Calu3 (cell line): ENCODE results near the gene FTSJ1. TPM values are rescaled to one million over a fixed set of nuclear protein-coding genes. Genes with fewer than 3 reads are reported as not detected.

Experiments used
- BruUV-seq: library from RNA; stranded (reverse); fragments of 400-500 nt; replicated peaks from 2 replicates; lab custom pipeline; 2021; lab: Mats Ljungman, UMichigan
- CTCF ChIA-PET: fragments of 300-600 bp; sonication (Branson Sonifier 250); formaldehyde crosslinking; loops from one replicate; lab custom pipeline; 2022; ENCODE audit warnings: antibody characterized with exemption; lab: Charles Lee
- DNase-seq: peaks from one replicate; pipeline ENCODE4 v3.0.0; 2022
- H3K27ac Mint-ChIP-seq: one replicate; pipeline ENCODE4 v1.8.0; 2022; ENCODE audit warnings: mixed read lengths; ENCODE audit not compliant: unreplicated experiment
- H3K27me3 Mint-ChIP-seq: one replicate; pipeline ENCODE4 v1.8.0; 2022; ENCODE audit warnings: mixed read lengths; ENCODE audit not compliant: unreplicated experiment
- H3K36me3 Mint-ChIP-seq: one replicate; pipeline ENCODE4 v1.8.0; 2022; ENCODE audit warnings: mild to moderate bottlenecking, moderate library complexity, mixed read lengths; ENCODE audit not compliant: insufficient read depth, unreplicated experiment
- H3K4me1 Mint-ChIP-seq: one replicate; pipeline ENCODE4 v1.8.0; 2022; ENCODE audit warnings: mild to moderate bottlenecking, low read depth, mixed read lengths; ENCODE audit not compliant: unreplicated experiment
- H3K4me3 Mint-ChIP-seq: one replicate; pipeline ENCODE4 v1.8.0; 2022; ENCODE audit warnings: mild to moderate bottlenecking, low read depth, moderate library complexity, mixed read lengths; ENCODE audit not compliant: unreplicated experiment
- H3K9me3 Mint-ChIP-seq: one replicate; pipeline ENCODE4 v1.8.0; 2022; ENCODE audit warnings: low read depth, mixed read lengths; ENCODE audit not compliant: unreplicated experiment
- intact Hi-C: fragments of 100-400 bp; cut with micrococcal nuclease; formaldehyde crosslinking; loops from one replicate; pipeline ENCODE4 v1.10.0; 2022; ENCODE audit not compliant: unreplicated experiment
- total RNA-seq: library from RNA; stranded (reverse); gene quantifications from 2 replicates; pipeline ENCODE4 v1.2.3, GENCODE V29; 2022
- TF ChIP-seq, protein P1 (sequence below): fragments of 200-600 bp; IDR thresholded peaks from one replicate; pipeline ENCODE4 v1.8.0; 2022; ENCODE audit warnings: antibody characterized with exemption; ENCODE audit not compliant: unreplicated experiment

Gene FTSJ1
- total RNA-seq, 1 experiment from 2014 or later, result 75.2 TPM

DNA sequence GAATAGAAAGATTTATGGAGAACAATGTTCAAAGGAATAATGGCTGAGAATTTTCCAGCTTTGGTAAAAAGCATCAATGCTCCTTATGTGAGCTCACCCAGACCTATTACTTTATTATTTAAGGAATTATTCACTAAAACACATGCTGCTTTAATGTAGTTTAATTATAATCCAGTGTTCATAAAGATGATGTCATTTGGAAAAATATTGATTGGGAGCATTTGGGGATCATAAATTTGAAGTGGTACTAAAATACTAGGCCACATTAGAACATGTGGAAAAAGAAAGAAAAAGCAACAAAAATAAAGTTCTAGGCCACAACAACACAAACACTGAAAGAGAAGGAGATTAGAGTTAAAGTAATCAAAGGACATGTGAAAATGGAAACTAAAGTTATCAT is 25.9 kb upstream of the FTSJ1 start:
- intact Hi-C loops, result no loop called here
- CTCF ChIA-PET, result no interaction called here
- no peaks in the 10 kb centered on the region for H3K4me1 Mint-ChIP-seq
- TF ChIP-seq, protein P1, sequence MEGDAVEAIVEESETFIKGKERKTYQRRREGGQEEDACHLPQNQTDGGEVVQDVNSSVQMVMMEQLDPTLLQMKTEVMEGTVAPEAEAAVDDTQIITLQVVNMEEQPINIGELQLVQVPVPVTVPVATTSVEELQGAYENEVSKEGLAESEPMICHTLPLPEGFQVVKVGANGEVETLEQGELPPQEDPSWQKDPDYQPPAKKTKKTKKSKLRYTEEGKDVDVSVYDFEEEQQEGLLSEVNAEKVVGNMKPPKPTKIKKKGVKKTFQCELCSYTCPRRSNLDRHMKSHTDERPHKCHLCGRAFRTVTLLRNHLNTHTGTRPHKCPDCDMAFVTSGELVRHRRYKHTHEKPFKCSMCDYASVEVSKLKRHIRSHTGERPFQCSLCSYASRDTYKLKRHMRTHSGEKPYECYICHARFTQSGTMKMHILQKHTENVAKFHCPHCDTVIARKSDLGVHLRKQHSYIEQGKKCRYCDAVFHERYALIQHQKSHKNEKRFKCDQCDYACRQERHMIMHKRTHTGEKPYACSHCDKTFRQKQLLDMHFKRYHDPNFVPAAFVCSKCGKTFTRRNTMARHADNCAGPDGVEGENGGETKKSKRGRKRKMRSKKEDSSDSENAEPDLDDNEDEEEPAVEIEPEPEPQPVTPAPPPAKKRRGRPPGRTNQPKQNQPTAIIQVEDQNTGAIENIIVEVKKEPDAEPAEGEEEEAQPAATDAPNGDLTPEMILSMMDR, result no peak
- H3K36me3 Mint-ChIP-seq, result no peaks in the 10 kb centered on the region
- no peak for DNase-seq
- no peak overlapping the region for H3K4me3 Mint-ChIP-seq
- no TSS peak for BruUV-seq
- no peaks in the 10 kb centered on the region for H3K27me3 Mint-ChIP-seq
- H3K9me3 Mint-ChIP-seq, result no peaks in the 10 kb centered on the region
- no peak overlapping the region for H3K27ac Mint-ChIP-seq

DNA sequence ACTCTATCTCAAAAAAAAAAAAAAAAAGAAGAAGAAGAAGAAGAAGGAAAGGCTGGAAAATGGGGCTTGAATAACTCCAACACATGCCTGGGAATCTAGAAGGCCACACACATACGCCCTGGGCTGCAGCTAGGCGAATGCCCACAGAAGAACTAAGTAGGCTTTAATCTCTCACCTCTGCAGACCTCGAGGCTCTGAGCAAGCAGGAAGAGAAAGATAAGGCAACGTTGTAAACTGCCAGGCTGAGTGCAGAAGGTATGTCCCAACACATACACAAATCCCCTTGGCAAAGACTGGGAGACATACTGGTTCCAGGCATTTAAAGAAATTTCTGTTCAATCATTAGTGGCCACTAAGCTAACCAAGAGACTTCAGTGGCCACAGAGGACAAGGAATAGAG is 24.3 kb upstream of the FTSJ1 start:
- no peak overlapping the region for H3K27ac Mint-ChIP-seq
- CTCF ChIA-PET, result no interaction called here
- no peak overlapping the region for H3K4me3 Mint-ChIP-seq
- no TSS peak for BruUV-seq
- no peaks in the 10 kb centered on the region for H3K36me3 Mint-ChIP-seq
- H3K9me3 Mint-ChIP-seq, result no peaks in the 10 kb centered on the region
- no peak for DNase-seq
- no peaks in the 10 kb centered on the region for H3K4me1 Mint-ChIP-seq
- TF ChIP-seq, protein P1, result no peak
- H3K27me3 Mint-ChIP-seq, result no peaks in the 10 kb centered on the region
- intact Hi-C loops, result no loop called here

DNA sequence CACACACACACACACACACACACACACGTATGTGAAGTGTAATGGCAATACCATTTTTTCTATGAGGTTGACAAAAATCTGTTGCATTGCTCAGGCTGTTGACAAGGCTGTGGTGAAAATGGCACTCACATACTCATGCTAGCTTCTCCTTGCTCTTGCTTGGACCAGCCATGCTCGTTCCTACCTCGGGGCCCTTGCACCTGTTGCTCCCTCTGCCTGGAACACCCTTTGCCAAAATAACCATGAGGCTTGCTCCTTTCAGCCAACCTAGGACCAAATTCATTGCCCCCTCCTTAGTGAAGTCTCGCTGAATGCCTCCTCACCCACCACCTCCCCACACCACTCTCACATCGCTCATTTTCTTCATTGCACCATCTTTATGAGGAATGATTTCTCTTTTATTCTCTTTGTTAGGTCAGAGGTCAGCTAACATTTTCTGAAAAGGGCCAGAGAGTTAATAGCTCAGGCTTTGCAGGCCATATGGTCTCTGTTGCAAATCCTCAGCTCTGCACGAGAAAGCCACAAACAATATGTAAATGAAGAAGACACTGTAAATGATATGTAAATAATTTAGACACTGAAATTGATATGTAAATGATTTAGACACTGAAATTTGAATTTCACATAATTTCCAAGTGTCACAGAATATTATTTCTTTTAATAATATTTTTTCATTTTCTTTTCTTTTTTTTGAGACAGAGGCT is 19.2 kb upstream of the FTSJ1 start:
- BruUV-seq, result no TSS peak
- Mint-ChIP-seq H3K27ac (no peak overlapping the region), H3K4me1 (no peaks in the 10 kb centered on the region), H3K4me3 (no peak overlapping the region), H3K27me3 (peaks cover 9% of the 10 kb centered on the region), H3K9me3 (no peaks in the 10 kb centered on the region), H3K36me3 (no peaks in the 10 kb centered on the region)
- TF ChIP-seq, protein P1, result no peak
- intact Hi-C loops, result no loop called here
- no peak for DNase-seq
- CTCF ChIA-PET, result no interaction called here

DNA sequence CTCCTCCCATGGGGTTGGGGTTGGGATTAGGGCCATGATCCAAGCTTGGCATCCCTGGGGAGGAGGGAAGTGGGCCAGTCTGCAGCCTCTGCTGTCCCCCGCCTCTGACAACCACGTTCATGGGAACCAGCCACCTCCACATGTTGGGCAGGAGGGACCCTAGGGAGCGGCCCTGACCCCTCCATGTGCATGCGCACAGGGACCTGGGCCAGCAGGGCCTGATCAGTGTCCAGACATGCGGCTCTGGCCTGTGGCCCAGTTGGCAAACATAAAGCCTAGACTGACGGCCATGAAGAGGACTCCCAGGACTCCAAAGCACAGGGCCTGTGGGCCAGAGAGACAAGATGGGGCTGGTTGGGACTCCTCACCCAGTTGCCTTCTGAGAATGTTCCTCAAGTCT is 17.3 kb upstream of the FTSJ1 start:
- Mint-ChIP-seq H3K4me1 (peaks cover 5% of the 10 kb centered on the region), H3K27me3 (peaks cover 9% of the 10 kb centered on the region), H3K9me3 (no peaks in the 10 kb centered on the region), H3K36me3 (no peaks in the 10 kb centered on the region), H3K4me3 (no peak overlapping the region), H3K27ac (no peak overlapping the region)
- BruUV-seq, result no TSS peak
- CTCF ChIA-PET, result no interaction called here
- intact Hi-C loops, result no loop called here
- TF ChIP-seq, protein P1, result no peak
- no peak for DNase-seq
